A549 (cell line): ENCODE results near the gene HADHB. TPM values are rescaled to one million over a fixed set of nuclear protein-coding genes. Genes with fewer than 3 reads are reported as not detected.

Experiments used
- ATAC-seq, 2 experiments: fragments of 200-7000 bp in 1 of 2; fragments of >200 bp in 1 of 2; cut with Nextera tagmentation in 1 of 2; cut with Tn5 transposase in 1 of 2; 3 replicates each; pipeline versions ENCODE4 v1.8.0 to v1.9.1; 2018 to 2020; ENCODE audit warnings: mild to moderate bottlenecking in 1 of 2, moderate library complexity in 1 of 2
- CTCF ChIA-PET: fragments of 300-600 bp; sonication (Branson Sonifier 250); formaldehyde crosslinking; extraction: SDS; loops from one replicate; lab custom pipeline; 2021; ENCODE audit warnings: antibody characterized with exemption, inconsistent platforms; lab: Yijun Ruan, JAX
- POLR2A ChIA-PET: fragments of 350-600 bp; formaldehyde crosslinking; extraction: SDS; loops from one replicate; lab custom pipeline; 2021; ENCODE audit warnings: antibody characterized with exemption, inconsistent platforms; lab: Yijun Ruan, JAX
- DNase-seq, 2 experiments: peaks; one replicate each; pipeline versions ENCODE4 v3.0.0 to v3.0.0-alpha.2; 2011 to 2016; ENCODE audit warnings: low read depth in 1 of 2, low spot score in 1 of 2
- FAIRE-seq: peaks from 2 replicates; lab custom pipeline; 2011; peaks lifted over from hg19 to GRCh38; lab: Jason Lieb, UNC
- H3K27ac ChIP-seq, 2 experiments: fragments of >200 bp; sonication (Bioruptor Twin); formaldehyde crosslinking; 3 replicates each; pipeline ENCODE4 v1.5.1; 2016 to 2017
- H3K4me1 ChIP-seq: fragments of >200 bp; sonication (Bioruptor Twin); formaldehyde crosslinking; 3 replicates; pipeline ENCODE4 v1.6.1; 2016
- H3K4me2 ChIP-seq: fragments of >200 bp; sonication (Bioruptor Twin); formaldehyde crosslinking; 3 replicates; pipeline ENCODE4 v1.6.1; 2016
- H3K4me3 ChIP-seq: fragments of >200 bp; sonication (Bioruptor Twin); formaldehyde crosslinking; 3 replicates; pipeline ENCODE4 v1.5.1; 2016
- H3K9me3 ChIP-seq: fragments of >200 bp; sonication (Bioruptor Twin); formaldehyde crosslinking; 3 replicates; pipeline ENCODE4 v1.6.1; 2016
- CHD2 ChIP-seq: fragments of 150-350 bp; IDR thresholded peaks from 2 replicates; pipeline ENCODE4 v1.6.1; 2014; ENCODE audit warnings: low read length; ENCODE audit not compliant: partially characterized antibody
- E2F6 ChIP-seq: IDR thresholded peaks from 2 replicates; pipeline ENCODE4 v1.6.1; 2012; ENCODE audit warnings: low read depth, borderline replicate concordance
- ELK1 ChIP-seq: fragments of 150-350 bp; IDR thresholded peaks from 2 replicates; pipeline ENCODE4 v1.6.1; 2014; ENCODE audit warnings: low read depth, mild to moderate bottlenecking, low read length
- ESRRA ChIP-seq: fragments of 150-350 bp; IDR thresholded peaks from 2 replicates; pipeline ENCODE4 v1.6.1; 2014; ENCODE audit warnings: mild to moderate bottlenecking, low read length, borderline replicate concordance
- HES2 ChIP-seq: fragments of >200 bp; sonication (Bioruptor Twin); formaldehyde crosslinking; IDR thresholded peaks from 2 replicates; pipeline ENCODE4 v1.6.1; 2016
- HEYL ChIP-seq: fragments of 250-450 bp; sonication (Bioruptor Pico); IDR thresholded peaks from 2 replicates; pipeline ENCODE4 v1.8.0; 2021; ENCODE audit warnings: mild to moderate bottlenecking, moderate library complexity
- HMGXB4 ChIP-seq: fragments of 250-450 bp; sonication (Bioruptor Pico); IDR thresholded peaks from 2 replicates; pipeline ENCODE4 v1.5.0; 2021; ENCODE audit warnings: mild to moderate bottlenecking, moderate library complexity, borderline replicate concordance
- HOXA7 ChIP-seq: fragments of 250-450 bp; sonication (Bioruptor Pico); IDR thresholded peaks from 2 replicates; pipeline ENCODE4 v1.5.0; 2020; ENCODE audit warnings: mild to moderate bottlenecking, moderate library complexity
- MAX ChIP-seq: IDR thresholded peaks from 2 replicates; pipeline ENCODE4 v1.6.1; 2012
- MAZ ChIP-seq: fragments of 150-350 bp; IDR thresholded peaks from 2 replicates; pipeline ENCODE4 v1.6.1; 2014; ENCODE audit warnings: antibody characterized with exemption, low read depth, low read length, borderline replicate concordance
- NFE2L2 ChIP-seq: fragments of 150-350 bp; conservative IDR thresholded peaks from 2 replicates; pipeline ENCODE4 v1.6.1; 2014; ENCODE audit warnings: low read length
- NPAS2 ChIP-seq: fragments of 250-450 bp; sonication (Bioruptor Pico); IDR thresholded peaks from 2 replicates; pipeline ENCODE4 v1.8.0; 2022; ENCODE audit warnings: mild to moderate bottlenecking, moderate library complexity, borderline replicate concordance
- RCOR1 ChIP-seq: fragments of 150-350 bp; IDR thresholded peaks from 2 replicates; pipeline ENCODE4 v1.6.1; 2014; ENCODE audit warnings: antibody characterized with exemption, low read length, low read depth
- RFX5 ChIP-seq: fragments of 450-650 bp; IDR thresholded peaks from 2 replicates; pipeline ENCODE4 v1.7.1; 2014; ENCODE audit warnings: antibody characterized with exemption, mild to moderate bottlenecking, moderate library complexity
- WGBS: methylation state at CpG from one replicate; pipeline ENCODE4 v1.1.6; 2017; ENCODE audit errors: missing lambda C conversion rate; 5-methylcytosine and 5-hydroxymethylcytosine counted together
- polyA plus RNA-seq, 4 experiments: library from polyadenylated mRNA; depleted of rRNA in 3 of 4; stranded (reverse); fragments of >200 nt; fragmentation: RNase III in 1 of 4; extraction: RNeasy Plus Mini Kit Qiagen cat#74134 plus additional on column Dnase treatment in 1 of 4; gene quantifications; 2 replicates in 3 of 4; 3 replicates in 1 of 4; pipeline ENCODE4 v1.2.3, GENCODE V29; 2011 to 2017

HADHB gene
- polyA plus RNA-seq, 2 of the 4 experiments (the other 2 are of a cell fraction), result 95.4 to 161 TPM

GRCh38 chr2:26297061-26297460, 52.3 kb downstream of the HADHB start:
- Histone ChIP-seq H3K9me3 (no peaks in the 10 kb centered on the region), H3K4me2 (no peak overlapping the region), H3K27ac (no peak overlapping the region), H3K4me3 (no peak overlapping the region), H3K4me1 (0 out of 3 replicates have a peak, but pooled peaks cover 3% of the 10 kb centered on the region)
- CTCF ChIA-PET, result interaction anchor here (0.6 to 1.5 kb wide), 6 partner anchors 10 to 281 kb away, joined by 3 to 4 read pairs (median 3); no protein-coding TSS in a partner anchor
- POLR2A ChIA-PET, result no interaction called here
- FAIRE-seq (no peak), ATAC-seq (no peak), DNase-seq (no peak)
- 76% methylated on average over 3 of the region's 3 CpGs for WGBS
- TF ChIP-seq MAX (no peak), NFE2L2 (no peak)

- POLR2A ChIA-PET, result no interaction called here
- ATAC-seq (no peak), FAIRE-seq (no peak), DNase-seq (no peak)
- Histone ChIP-seq H3K27ac (no peak overlapping the region), H3K9me3 (no peaks in the 10 kb centered on the region), H3K4me2 (no peak overlapping the region), H3K4me1 (0 out of 3 replicates have a peak, but pooled peaks cover 3% of the 10 kb centered on the region), H3K4me3 (no peak overlapping the region)
- CTCF ChIA-PET, result interaction anchor here (0.7 to 1.5 kb wide), 3 partner anchors 9 to 32 kb away, joined by 3 to 4 read pairs (median 4); no protein-coding TSS in a partner anchor
- TF ChIP-seq CHD2 (no peak), HEYL (CRISPR knock-in tag) (no peak), HMGXB4 (CRISPR knock-in tag) (no peak), RCOR1 (no peak), NPAS2 (CRISPR knock-in tag) (no peak), HES2 (no peak), MAZ (no peak), ESRRA (no peak)
- WGBS, result 93% methylated on average over 17 of the region's 17 CpGs
Measured at GRCh38 chr2:26298286-26298637, 53.5 kb downstream of the HADHB start.

GRCh38 chr2:26298638-26299393, 54.1 kb downstream of the HADHB start:
- CTCF ChIA-PET, result interaction anchor here (0.7 to 1.2 kb wide), 2 partner anchors 12 to 32 kb away, joined by 3 to 4 read pairs; no protein-coding TSS in a partner anchor
- no peaks in the 10 kb centered on the region for H3K9me3 ChIP-seq
- H3K4me3 ChIP-seq, result no peak overlapping the region
- POLR2A ChIA-PET, result no interaction called here
- no peak for DNase-seq
- FAIRE-seq, result no peak
- peak overlapping the region in 1 of 2 experiments; percentile 64; a peak in 3 of 6 replicates for H3K27ac ChIP-seq
- 90% methylated on average over 30 of the region's 30 CpGs for WGBS
- no peak for TF ChIP-seq E2F6
- no peak for TF ChIP-seq HOXA7
- no peak for TF ChIP-seq RFX5
- TF ChIP-seq ELK1, result no peak
- TF ChIP-seq, all 56 proteins: peak for 0
- H3K4me2 ChIP-seq, result peak overlapping the region; percentile 69; the same call in 2 of the 3 replicates
- ATAC-seq, result peak in 1 of 2 experiments; percentile 17; a peak in 3 of 6 replicates
- 0 out of 3 replicates have a peak, but pooled peaks cover 3% of the 10 kb centered on the region for H3K4me1 ChIP-seq
